NCI-H1694 treated with DMSO at 0.1 percent for 48 hours (cell line): ENCODE results near the gene RTN4RL1.
"Not testable (repeated sequence)": the region's sequence is repeated elsewhere in the genome, so short reads cannot be mapped to it uniquely, and the experiment has no call there.

Source experiments
- DNase-seq: peaks from one replicate; lab custom pipeline; 2025; lab: John Stamatoyannopoulos, UW

Gene RTN4RL1

GRCh38 chr17:2003525-2003924, 21.6 kb downstream of the RTN4RL1 start:
- no peak for DNase-seq

- no peak for DNase-seq
Observed at GRCh38 chr17:2002767-2003329, 22.3 kb downstream of the RTN4RL1 start.

- peak; percentile 49 for DNase-seq
Observed at GRCh38 chr17:1999557-2000251, 25.4 kb downstream of the RTN4RL1 start.

GRCh38 chr17:1997927-1998742, 27.0 kb downstream of the RTN4RL1 start:
- no peak for DNase-seq

DNA sequence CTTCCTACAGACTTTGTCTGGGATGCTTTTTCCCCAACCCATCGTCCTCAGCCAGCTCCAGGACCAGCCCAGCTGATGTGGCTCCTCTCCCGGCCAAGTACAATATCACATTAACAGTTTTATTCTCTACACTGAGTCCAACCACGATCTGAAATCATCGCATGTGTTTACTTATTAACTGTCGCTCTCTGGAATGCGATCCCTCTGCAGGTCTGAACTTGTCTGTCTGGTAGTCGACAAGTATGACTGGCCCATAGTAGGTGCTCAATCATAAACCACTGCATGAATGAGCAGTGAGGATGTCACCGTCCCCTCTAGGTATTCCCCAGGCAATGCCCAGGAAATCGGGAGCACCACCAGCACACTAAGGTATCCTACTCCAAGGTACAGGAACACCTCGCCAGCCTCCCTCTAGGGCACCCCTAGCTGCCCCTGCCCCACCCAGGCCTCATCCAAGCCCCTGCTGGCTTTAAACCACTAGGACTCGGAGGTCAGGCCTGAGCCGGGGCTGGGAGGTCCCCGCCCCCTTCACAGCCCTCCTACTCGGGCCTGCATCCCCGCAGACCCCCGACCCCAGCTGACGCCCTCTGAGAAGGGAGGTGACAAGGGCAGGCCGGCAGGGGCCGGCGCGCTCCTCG, 27.7 kb downstream of the RTN4RL1 start:
- no peak for DNase-seq

- DNase-seq, result no peak
Observed at GRCh38 chr17:1996800-1997288, 28.3 kb downstream of the RTN4RL1 start.

- no peak for DNase-seq
Observed at GRCh38 chr17:1995907-1996799, 29.0 kb downstream of the RTN4RL1 start.

DNA sequence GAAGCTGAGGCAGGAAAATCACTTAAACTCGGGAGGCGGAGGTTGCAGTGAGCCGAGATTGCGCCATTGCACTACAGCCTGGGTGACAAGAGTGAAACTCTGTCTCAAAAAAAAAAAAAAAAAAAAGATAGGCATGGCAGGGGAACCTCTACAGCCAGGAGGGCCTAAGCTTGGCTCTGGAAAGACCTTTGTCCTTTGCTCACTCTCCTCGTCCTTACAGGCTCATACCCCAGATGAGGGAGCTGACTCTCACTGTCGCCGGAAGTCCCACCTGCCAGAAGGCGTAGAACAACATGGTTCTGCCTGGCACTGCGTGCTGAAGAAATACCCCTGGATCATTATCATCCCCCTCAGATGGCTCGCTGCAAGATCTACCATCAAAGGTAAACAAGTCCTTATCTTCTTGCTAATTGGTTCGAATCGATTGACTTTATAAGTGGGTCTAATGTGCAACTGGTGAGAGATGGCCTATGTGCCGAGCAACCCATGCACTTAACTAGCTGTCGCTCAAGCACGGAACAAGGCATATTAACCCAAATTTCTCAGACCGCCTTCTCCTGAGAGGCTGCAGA, 29.7 kb downstream of the RTN4RL1 start:
- DNase-seq, result no peak

- DNase-seq, result no peak
Observed at GRCh38 chr17:1994707-1995106, 30.4 kb downstream of the RTN4RL1 start.

- no peak for DNase-seq
Observed at GRCh38 chr17:1992541-1992940, 32.6 kb downstream of the RTN4RL1 start.

- DNase-seq, result no peak
Observed at GRCh38 chr17:1989135-1989534, 36.0 kb downstream of the RTN4RL1 start.

- no peak for DNase-seq
Observed at GRCh38 chr17:1986783-1987451, 38.2 kb downstream of the RTN4RL1 start.

DNA sequence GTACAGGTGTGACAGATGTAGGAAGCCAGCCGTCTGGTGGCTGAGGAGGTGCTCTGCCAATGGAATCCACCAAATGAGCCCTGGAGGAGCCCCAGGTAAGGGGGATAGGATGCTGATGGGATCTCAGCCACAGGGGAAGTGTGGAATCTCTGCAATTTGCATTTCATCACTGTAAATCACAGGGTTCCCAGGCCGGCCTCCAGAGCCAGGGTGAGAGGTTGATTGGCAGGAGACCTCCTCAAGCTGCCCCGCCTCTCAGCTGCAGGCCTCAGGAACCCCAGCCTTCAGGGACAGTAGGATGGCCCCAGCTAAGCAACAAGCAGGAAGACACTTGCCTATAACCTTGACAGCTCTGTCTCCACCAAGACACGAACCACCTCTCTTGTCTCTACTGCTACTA, 39.4 kb downstream of the RTN4RL1 start:
- DNase-seq, result no peak

GRCh38 chr17:1985093-1985492, 40.0 kb downstream of the RTN4RL1 start:
- DNase-seq, result no peak

DNA sequence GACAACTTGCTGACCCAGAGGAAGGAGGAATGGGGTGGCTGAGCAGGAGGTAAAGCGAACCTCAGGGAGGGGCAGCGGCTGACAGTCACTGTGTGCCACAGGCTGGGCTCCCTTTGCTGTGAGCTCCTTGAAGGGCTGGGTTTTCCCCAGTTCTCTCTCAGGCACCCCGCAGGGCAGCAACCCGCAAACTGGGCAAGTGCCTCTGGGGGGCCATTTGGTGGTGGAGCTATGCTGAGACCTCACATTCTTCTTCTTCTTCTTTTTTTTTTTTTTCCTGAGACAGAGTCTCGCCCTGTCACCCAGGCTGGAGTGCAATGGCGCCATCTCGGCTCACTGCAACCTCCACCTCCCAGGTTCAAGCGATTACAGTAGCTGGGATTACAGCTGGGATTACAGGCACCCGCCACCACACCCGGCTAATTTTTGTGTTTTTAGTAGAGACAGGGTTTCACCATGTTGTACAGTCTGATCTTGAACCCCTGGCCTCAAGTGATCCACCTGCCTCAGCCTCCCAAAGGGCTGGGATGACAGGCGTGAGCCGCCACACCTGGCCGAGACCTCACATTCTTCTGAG, 42.3 kb downstream of the RTN4RL1 start:
- not testable (repeated sequence) for DNase-seq

- DNase-seq, result no peak
Observed at GRCh38 chr17:1980665-1981250, 44.4 kb downstream of the RTN4RL1 start.

GRCh38 chr17:1979182-1979985, 45.8 kb downstream of the RTN4RL1 start:
- no peak for DNase-seq

GRCh38 chr17:1978396-1978949, 46.7 kb downstream of the RTN4RL1 start:
- no peak for DNase-seq
